SH-SY5Y (cell line): ENCODE results near the gene F10.

ENCODE experiments used
- GATA2 ChIP-seq: IDR thresholded peaks from 2 replicates; pipeline ENCODE4 v1.6.1; 2011; ENCODE audit warnings: mild to moderate bottlenecking, low read depth, low read length
- GATA3 ChIP-seq: IDR thresholded peaks from 2 replicates; pipeline ENCODE4 v1.6.1; 2011; ENCODE audit warnings: low read depth, mild to moderate bottlenecking, low read length, moderate library complexity

DNA sequence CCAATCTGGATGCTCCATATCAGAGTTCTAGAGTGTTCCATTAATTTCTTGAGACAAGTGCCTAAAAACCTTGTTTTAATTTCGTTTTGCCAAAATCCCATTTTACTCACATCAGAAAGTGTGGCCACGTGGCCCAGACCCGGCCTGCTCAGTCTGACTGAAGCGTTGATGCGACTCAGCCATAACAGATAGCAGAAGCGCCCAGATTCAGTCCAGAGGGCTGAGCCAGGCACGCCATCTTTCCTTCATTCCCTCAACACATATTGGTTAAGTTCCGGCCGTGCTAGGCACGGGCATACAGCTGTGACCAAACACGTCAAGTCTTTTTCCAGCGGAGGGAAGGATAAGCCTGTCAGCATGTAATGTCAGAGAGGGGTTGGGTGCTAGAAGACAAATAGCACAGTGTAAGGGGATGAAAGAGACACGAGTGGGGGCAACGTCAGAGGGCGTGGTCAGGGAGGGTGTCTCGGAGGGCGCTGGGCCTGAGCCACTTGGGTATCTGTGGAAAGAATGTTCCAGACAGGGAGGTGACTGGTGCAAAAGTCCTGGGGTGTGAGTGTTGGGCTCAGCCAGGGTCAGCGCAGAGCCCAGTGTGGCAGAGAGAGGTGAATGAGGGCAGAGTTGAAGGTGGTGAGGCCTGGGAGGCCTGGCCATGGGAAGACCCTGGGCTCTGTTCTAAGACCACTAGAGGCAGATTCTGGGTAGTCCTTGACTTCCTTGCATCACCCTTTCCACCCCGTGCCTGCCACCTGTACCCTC lies 3.1 kb downstream of the F10 start:
- TF ChIP-seq GATA2 (no peak), GATA3 (no peak)
